Sigmoid colon (tissue), 7 donors: ENCODE measurements around the gene FCN3. TPM values are rescaled to one million over a fixed set of nuclear protein-coding genes. Genes with fewer than 3 reads are reported as not detected.

ENCODE experiments used
- DNase-seq: peaks from one replicate; pipeline ENCODE4 v3.0.0-alpha.2; 2019
- H3K27ac ChIP-seq, 4 donors: fragments of 200-600 bp; sonication (generic); one replicate each; pipeline ENCODE4 v1.5.1; 2016 to 2019; ENCODE audit warnings: mild to moderate bottlenecking in 1 of 4
- H3K27me3 ChIP-seq, 3 donors: fragments of 200-600 bp; sonication (generic); one replicate each; pipeline ENCODE4 v1.5.1; 2019; ENCODE audit warnings: mild to moderate bottlenecking in 1 of 3
- H3K36me3 ChIP-seq, 4 donors: fragments of 200-600 bp; sonication (generic); one replicate each; pipeline ENCODE4 v1.5.1; 2016 to 2019
- H3K4me1 ChIP-seq, 4 donors: fragments of 200-600 bp; sonication (generic); one replicate each; pipeline ENCODE4 v1.5.1; 2017 to 2019
- H3K4me3 ChIP-seq, 4 donors: fragments of 200-600 bp; sonication (generic); one replicate each; pipeline ENCODE4 v1.5.1; 2017 to 2019; ENCODE audit warnings: mild to moderate bottlenecking in 2 of 4, moderate library complexity in 1 of 4
- H3K9me3 ChIP-seq, 4 donors: fragments of 200-600 bp in 3 of 4; sonication (generic) in 3 of 4; one replicate each; pipeline versions ENCODE4 v1.5.1 to v1.6.1; 2013 to 2019
- CTCF ChIP-seq, 4 experiments: fragments of 450-650 bp in 3 of 4; fragments of 200-600 bp in 1 of 4; IDR thresholded peaks; one replicate each; pipeline ENCODE4 v1.5.1; 2016 to 2019; ENCODE audit warnings: antibody characterized with exemption in 4 of 4, mild to moderate bottlenecking in 3 of 4, moderate library complexity in 2 of 4
- EP300 ChIP-seq, 4 donors: sonication (generic); formaldehyde crosslinking; IDR thresholded peaks; one replicate each; pipeline ENCODE4 v1.6.1; 2017; ENCODE audit warnings: antibody characterized with exemption in 4 of 4
- POLR2A ChIP-seq, 2 donors: fragments of 450-650 bp; IDR thresholded peaks; one replicate each; pipeline ENCODE4 v1.6.1; 2016; ENCODE audit warnings: antibody characterized with exemption in 2 of 2, mild to moderate bottlenecking in 2 of 2, moderate library complexity in 2 of 2
- POLR2AphosphoS5 ChIP-seq, 4 donors: sonication (generic); formaldehyde crosslinking; IDR thresholded peaks; one replicate each; pipeline ENCODE4 v1.6.1; 2017; ENCODE audit warnings: antibody characterized with exemption in 4 of 4
- WGBS, 2 donors: extraction: QIAGEN DNeasy Blood & Tissue Kit; methylation state at CpG; one replicate each; pipeline ENCODE4 v1.1.7; 2013; 5-methylcytosine and 5-hydroxymethylcytosine counted together
- intact Hi-C: fragments of 100-400 bp; cut with DNase I; formaldehyde crosslinking; loops from one replicate; pipeline ENCODE4 v1.15.1; 2023
- polyA plus RNA-seq, 3 donors: library from polyadenylated mRNA; stranded (reverse); fragments of 200-250 nt; gene quantifications; one replicate each; pipeline ENCODE4 v1.2.3, GENCODE V29; 2013
- total RNA-seq, 4 donors: library from RNA; depleted of rRNA; stranded (reverse); fragments of >200 nt; gene quantifications; one replicate each; pipeline ENCODE4 v1.1.0, GENCODE V29; 2016
- donor health status: healthy with polysubstance abuse.
- donor health status: Bipolar disorder and iron deficiency.
- donor health status: healthy.

FCN3 gene
- total and polyA plus RNA-seq, 7 donors, result 0.49 to 4.6 (median 2.5) TPM

- peak within 1 kb of the TSS; percentile 81 to 91 (median 85) for H3K4me3 ChIP-seq
- intact Hi-C loops, result loop anchor here (2.0 kb wide), 2 partner anchors 26 to 44 kb away; partner anchors contain the start of genes GPR3 and TMEM222
- H3K4me1 ChIP-seq, result peaks cover 0 to 30% (median 25%) of the 10 kb centered on the region in 4 donors
- no peaks in the 10 kb centered on the region for H3K9me3 ChIP-seq
- WGBS, 2 donors, result 0 to 1% methylated on average over 67 of the region's 67 CpGs
- H3K27ac ChIP-seq, result peak within 1 kb of the TSS; percentile 99 to 100 (median 100)
- TF ChIP-seq EP300 (IDR thresholded peaks at IDR 0.05) (peak in 1 of 4 donors; percentile 58), CTCF (IDR thresholded peaks at IDR 0.05) (peak in 1 of 4 experiments; percentile 28), POLR2A (IDR thresholded peaks at IDR 0.05) (peak; percentile 77 to 81), POLR2AphosphoS5 (IDR thresholded peaks at IDR 0.05) (peak; percentile 76 to 93 (median 84))
- H3K27me3 ChIP-seq, result no peaks in the 10 kb centered on the region
- DNase-seq, result peak; percentile 96
- peaks cover 12 to 32% (median 24%) of the 10 kb centered on the region in 4 donors for H3K36me3 ChIP-seq
Observed at GRCh38 chr1:27366411-27367159, 8.0 kb downstream of the FCN3 start, which contains the start of gene MAP3K6. MAP3K6 (minus strand) TSS chr1:27366961; CDS start chr1:27366597, 364 bp downstream.

- Histone ChIP-seq H3K9me3 (no peaks in the 10 kb centered on the region), H3K27me3 (no peaks in the 10 kb centered on the region), H3K4me3 (peak overlapping the region; percentile 81 to 91 (median 85)), H3K4me1 (peaks cover 0 to 30% (median 25%) of the 10 kb centered on the region in 4 donors), H3K36me3 (peaks cover 12 to 37% (median 30%) of the 10 kb centered on the region in 4 donors), H3K27ac (peak overlapping the region; percentile 99 to 100 (median 100))
- TF ChIP-seq POLR2AphosphoS5 (IDR thresholded peaks at IDR 0.05) (peak in 2 of 4 donors; percentile 5 to 59), CTCF (IDR thresholded peaks at IDR 0.05) (no peak), EP300 (IDR thresholded peaks at IDR 0.05) (no peak)
- intact Hi-C loops, result loop anchor here (2.0 kb wide), 2 partner anchors 27 to 43 kb away; partner anchors contain the start of genes GPR3 and TMEM222
- WGBS, 2 donors, result 1% methylated on average over 30 of the region's 30 CpGs
- peak; percentile 94 for DNase-seq
Observed at GRCh38 chr1:27366113-27366410, 8.6 kb downstream of the FCN3 start.

GRCh38 chr1:27365372-27366112 is 9.1 kb downstream of the FCN3 start:
- WGBS, 2 donors, result 2 to 3% methylated on average over 40 of the region's 40 CpGs
- intact Hi-C loops, result loop anchor here (2.0 kb wide), 2 partner anchors 27 to 43 kb away; partner anchors contain the start of genes GPR3 and TMEM222
- peaks cover 0 to 33% (median 29%) of the 10 kb centered on the region in 4 donors for H3K4me1 ChIP-seq

More at GRCh38 chr1:27365372-27366112, 9.1 kb downstream of the FCN3 start:
- Histone ChIP-seq H3K9me3 (no peaks in the 10 kb centered on the region), H3K27me3 (no peaks in the 10 kb centered on the region), H3K36me3 (peaks cover 12 to 40% (median 33%) of the 10 kb centered on the region in 4 donors), H3K4me3 (peak overlapping the region; percentile 81 to 91 (median 85)), H3K27ac (peak overlapping the region; percentile 99 to 100 (median 100))
- no peak for TF ChIP-seq EP300 (IDR thresholded peaks at IDR 0.05)
- peak; percentile 56 to 59 for TF ChIP-seq POLR2A (IDR thresholded peaks at IDR 0.05)
- TF ChIP-seq CTCF (IDR thresholded peaks at IDR 0.05), result no peak
- TF ChIP-seq POLR2AphosphoS5 (IDR thresholded peaks at IDR 0.05), result peak; percentile 72 to 88 (median 82)
- peak; percentile 97 for DNase-seq
